HL-60/S4 treated with retinoic acid at 250 ng/mL for 4 days and 3 days (cell line): ENCODE data around the gene CCDC146.

Experiments
- in situ Hi-C: fragments of 300-500 bp; cut with MboI; formaldehyde crosslinking; loops from 2 replicates; pipeline ENCODE4 v1.7.0; 2022; ENCODE audit warnings: low sequenced_read_pairs

CCDC146 gene

DNA sequence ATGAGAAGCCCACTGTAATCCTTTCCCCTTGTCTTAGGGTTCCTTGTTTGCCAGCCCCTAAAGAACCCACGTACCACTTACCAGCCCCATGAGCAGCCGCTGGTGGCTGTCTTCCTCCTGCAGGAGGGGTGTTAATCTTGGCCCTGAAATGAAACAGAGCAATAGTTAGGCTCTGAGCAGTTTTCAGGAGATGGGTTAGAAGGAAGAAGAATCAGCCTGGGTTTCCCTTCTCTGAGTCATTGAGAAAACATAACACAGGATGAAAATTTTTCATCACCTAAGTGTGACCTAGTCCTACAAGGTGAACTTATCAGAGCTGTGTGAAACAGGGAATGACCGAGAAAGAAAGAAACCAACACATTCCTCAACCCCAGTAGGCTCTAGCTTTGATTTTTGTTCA, 203.7 kb downstream of the CCDC146 start:
- in situ Hi-C loops: loop anchor here (25.0 kb wide), 1 partner anchor 189 kb away; no protein-coding TSS in a partner anchor

DNA sequence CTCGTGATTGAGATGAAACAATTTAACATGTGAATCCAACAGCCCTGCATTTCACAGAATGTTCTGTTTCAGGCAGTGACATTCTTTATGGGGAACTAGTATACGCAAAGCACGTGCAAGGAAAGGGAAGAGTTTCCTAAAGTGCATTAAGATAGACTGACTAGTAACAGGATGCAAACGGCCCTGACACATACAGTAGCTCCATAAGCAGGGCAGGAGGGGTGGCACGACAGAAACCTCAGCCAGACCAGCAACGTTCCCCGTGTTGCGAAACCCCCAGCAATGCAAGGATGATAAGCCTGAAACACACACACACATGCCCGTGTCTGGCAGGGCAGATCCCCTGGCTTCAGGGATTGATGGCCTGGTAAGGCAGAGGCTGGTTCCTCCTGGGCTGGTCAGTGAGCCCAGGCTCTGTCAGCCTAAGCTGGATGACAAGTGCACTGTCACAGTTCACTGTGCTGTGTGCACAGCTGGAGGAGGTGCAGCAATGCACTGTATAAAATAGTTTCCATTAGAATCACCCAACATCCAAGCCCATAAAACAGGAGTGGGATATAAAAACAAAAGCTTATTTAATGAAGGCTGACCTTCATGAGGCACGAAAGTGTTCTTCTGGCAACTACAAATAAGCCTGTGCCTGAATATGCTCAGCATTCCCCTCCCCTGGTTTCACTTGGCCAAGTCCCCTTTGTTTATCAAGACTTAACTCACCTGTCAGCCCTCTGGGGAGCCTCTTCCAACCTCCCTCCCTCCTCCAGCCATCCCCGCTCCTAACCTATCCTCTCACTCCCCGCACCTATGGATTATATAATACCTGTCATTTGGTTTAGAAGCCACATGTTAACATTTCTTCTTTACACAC, 204.9 kb downstream of the CCDC146 start:
- in situ Hi-C loops: loop anchor here (25.0 kb wide), 1 partner anchor 190 kb away; no protein-coding TSS in a partner anchor

- in situ Hi-C loops: loop anchor here (25.0 kb wide), 1 partner anchor 191 kb away; no protein-coding TSS in a partner anchor
Measured at GRCh38 chr7:77327932-77328628, 205.7 kb downstream of the CCDC146 start.

DNA sequence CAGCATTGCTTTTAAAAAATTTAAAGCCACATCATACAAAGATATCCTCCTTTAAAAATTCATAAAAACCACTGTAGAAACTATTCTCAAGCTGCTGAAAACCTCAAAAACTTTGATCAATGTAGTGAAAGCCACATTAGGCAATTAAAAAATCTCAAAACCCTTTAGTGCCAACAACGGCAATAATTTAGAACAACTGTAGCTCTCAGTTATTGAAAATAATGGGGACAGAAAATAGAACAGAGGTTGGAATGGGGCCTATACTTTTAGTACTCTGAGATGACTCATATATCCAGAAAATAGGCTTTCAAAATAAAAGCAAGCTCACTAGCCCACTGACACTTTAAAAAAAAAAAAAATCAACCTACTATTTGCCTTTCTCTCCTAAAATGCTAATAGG, 206.3 kb downstream of the CCDC146 start:
- in situ Hi-C loops: loop anchor here (25.0 kb wide), 1 partner anchor 191 kb away; no protein-coding TSS in a partner anchor

DNA sequence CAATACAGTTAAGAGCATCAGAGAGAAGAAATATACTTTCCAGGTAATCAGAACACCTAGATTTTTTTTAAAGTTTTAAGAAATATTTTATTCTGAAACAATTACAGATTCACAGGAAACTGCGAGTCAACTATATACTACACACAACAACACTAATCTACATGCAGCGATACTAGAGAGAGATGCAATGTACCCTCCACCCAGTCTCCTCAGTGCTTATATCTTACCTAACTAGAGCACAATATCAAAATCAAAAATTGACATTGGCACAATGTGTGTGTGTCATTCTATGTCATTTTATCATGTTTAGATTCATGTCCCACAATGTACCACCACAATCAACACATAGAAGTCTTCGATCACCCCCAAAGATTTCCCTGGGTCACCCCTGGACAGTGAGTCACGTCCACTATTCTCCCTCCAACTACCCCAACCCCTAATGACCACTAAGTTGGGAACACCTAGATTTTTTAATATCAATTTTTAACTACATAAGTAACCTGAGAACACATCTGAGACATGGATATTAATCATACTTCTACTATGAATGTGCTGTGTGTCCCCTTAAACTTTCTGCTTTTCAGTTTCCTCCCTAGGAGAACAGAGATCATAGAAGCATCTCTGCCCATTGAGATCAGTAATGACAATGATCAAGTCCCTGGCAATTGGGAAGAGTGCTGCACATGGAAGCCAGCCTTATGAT, 207.2 kb downstream of the CCDC146 start:
- in situ Hi-C loops: loop anchor here (25.0 kb wide), 1 partner anchor 192 kb away; no protein-coding TSS in a partner anchor

- in situ Hi-C loops: loop anchor here (25.0 kb wide), 1 partner anchor 193 kb away; no protein-coding TSS in a partner anchor
Measured at GRCh38 chr7:77330169-77330882, 207.9 kb downstream of the CCDC146 start.

DNA sequence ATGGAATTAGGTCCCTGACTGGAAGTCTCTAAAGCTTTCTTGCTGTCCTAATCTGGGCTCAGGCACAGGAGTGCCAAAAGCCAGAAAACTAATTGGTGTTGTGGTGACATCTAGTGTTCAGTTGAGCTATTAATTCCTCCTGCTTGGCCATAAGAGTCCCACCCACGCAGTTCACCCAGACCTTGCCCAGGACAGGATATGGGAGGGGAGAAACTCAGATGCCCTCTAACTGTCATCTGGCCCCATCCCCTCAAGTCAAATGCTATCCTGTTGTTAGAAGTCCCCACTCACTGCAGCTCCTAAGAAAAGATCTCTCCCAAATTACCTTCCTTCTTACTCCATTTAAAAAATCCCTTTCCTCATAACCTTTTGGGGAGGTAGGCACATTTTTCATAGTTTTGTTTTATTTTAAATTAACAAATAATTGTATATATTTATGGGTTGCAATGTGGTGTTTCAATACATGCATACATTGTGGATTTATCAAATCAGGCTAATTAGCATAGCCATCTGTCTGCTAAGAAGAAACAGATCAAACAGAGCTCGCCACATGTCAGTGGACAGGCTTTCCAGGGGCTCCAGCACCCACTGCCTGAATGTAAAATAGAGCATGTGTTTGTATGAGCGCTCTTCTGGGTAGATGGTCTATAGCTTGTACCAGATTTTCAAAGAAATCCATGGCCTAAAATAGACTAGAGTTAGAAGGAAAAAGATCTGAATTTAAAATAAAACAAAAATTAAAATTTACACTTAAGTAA, 209.7 kb downstream of the CCDC146 start:
- in situ Hi-C loops: loop anchor here (25.0 kb wide), 1 partner anchor 195 kb away; no protein-coding TSS in a partner anchor

DNA sequence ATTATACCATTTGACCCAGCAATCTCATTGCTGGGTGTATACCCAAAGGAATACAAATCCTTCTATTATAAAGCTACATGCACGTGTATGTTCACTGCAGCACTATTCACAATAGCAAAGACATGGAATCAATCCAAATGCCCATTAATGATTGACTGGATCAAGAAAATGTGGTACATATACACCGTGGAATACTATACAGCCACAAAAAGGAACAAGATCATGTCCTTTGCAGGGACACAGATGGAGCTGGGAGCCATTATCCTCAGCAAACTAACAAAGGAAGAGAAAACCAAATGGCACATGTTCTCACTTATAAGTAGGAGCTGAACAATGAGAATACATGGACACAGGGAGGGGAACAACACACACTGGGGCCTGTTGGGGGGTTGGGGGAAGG, 211.6 kb downstream of the CCDC146 start:
- in situ Hi-C loops: loop anchor here (25.0 kb wide), 1 partner anchor 197 kb away; no protein-coding TSS in a partner anchor

DNA sequence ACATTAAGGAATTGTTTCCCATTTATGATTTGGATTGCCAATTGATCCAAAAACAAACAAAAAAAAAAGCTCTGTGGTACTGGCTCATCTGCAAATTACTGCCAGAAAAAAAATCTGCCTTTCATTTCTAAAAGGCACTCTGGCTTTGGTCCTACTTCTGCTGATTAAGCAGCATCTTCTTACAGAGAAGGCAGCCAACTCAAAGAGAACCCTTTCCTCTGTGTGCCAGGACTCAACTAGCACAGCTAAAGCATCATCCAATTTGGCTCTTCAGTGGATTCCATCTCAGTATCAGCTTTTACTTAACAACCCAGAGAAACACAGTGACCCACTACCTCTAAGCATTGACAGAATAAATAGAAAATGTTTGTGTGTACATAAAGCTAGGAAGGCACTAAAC, 213.2 kb downstream of the CCDC146 start:
- in situ Hi-C loops: loop anchor here (25.0 kb wide), 1 partner anchor 198 kb away; no protein-coding TSS in a partner anchor

- in situ Hi-C loops: loop anchor here (25.0 kb wide), 1 partner anchor 200 kb away; no protein-coding TSS in a partner anchor
Measured at GRCh38 chr7:77337456-77337990, 215.1 kb downstream of the CCDC146 start.

DNA sequence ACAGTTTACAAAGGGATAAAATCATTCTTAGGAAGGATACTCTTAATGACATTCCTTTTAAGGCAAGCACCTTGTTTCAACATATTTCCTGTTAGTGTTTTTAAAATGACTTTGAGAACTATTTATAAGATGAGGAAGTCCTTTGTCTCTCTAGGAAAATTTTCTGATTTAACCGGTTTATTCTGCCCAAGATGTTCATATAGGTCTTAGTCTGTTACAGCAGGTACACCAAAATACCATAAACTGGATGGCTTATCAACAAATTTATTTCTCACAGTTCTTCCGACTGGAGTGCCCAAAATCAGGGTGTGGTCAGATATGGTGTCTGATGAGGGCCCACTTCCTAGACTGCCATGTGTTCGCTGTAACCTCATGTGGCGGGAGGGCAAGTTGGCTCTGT, 215.8 kb downstream of the CCDC146 start:
- in situ Hi-C loops: loop anchor here (25.0 kb wide), 1 partner anchor 201 kb away; no protein-coding TSS in a partner anchor

DNA sequence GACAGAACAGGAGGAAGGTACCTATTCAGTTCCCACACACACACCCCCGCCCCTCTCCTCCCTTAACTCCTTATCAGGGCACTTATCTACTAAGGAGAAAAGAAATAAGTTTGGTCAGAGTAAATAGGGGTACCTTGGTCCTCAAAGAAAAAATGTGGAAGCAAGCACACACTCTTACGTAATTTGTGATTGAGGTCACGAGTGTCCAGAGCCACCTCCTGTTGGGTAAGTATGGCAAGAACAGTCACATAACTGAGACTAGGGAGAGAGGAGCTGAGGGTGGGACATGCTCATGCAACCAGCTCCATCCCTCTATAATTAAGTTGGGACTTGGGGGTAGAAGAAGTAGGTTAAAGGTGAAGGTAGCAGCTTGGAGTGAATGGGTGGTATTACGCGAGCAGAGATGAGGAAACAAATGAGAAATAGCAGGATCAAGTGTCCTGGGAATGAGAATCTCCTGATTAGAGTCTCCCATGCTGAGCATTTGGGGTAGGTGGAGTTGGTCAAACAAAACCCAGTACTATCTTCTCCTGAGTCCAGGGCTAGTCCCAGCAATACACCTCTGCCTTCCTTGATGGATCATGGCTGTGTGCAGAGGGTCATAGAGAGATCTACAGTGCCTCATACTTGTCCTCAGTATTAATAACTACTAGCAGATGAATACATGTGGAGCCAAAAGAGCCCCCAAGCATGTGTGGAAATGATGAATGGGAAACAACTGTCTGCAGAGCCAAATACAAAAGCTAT, 216.6 kb downstream of the CCDC146 start:
- in situ Hi-C loops: loop anchor here (25.0 kb wide), 1 partner anchor 202 kb away; no protein-coding TSS in a partner anchor

GRCh38 chr7:77339726-77340125, 217.3 kb downstream of the CCDC146 start:
- in situ Hi-C loops: loop anchor here (25.0 kb wide), 1 partner anchor 202 kb away; no protein-coding TSS in a partner anchor
